GM10248 (cell line): ENCODE results near the gene DDA1.

Source experiments
- CTCF ChIA-PET: fragments of 300-600 bp; sonication (Branson Sonifier 250); formaldehyde crosslinking; extraction: SDS; loops from one replicate; lab custom pipeline; 2021; ENCODE audit warnings: antibody characterized with exemption; lab: Yijun Ruan, JAX
- POLR2A ChIA-PET: fragments of 350-650 bp; sonication (Branson Sonifier 250); formaldehyde crosslinking; extraction: SDS; loops from one replicate; lab custom pipeline; 2020; ENCODE audit warnings: antibody characterized with exemption; lab: Yijun Ruan, JAX
- DNase-seq: peaks from one replicate; pipeline ENCODE4 v3.0.0; 2012; ENCODE audit errors: extremely low spot score
- CTCF ChIP-seq: IDR thresholded peaks from 2 replicates; pipeline ENCODE4 v1.5.1; 2012; ENCODE audit warnings: mild to moderate bottlenecking, low read depth; ENCODE audit errors: extremely low read depth, missing control alignments, control extremely low read depth

DDA1 gene

GRCh38 chr19:17309198-17309964 is at the start of gene DDA1:
TSS of gene DDA1 (plus strand) at chr19:17309563. CDS start at chr19:17309655, 92 bp downstream.
- POLR2A ChIA-PET: interaction anchor here (0.6 to 1.2 kb wide), 7 partner anchors 12 to 972 kb away, joined by 3 to 6 read pairs (median 4); partner anchors contain the start of genes ANKLE1, BABAM1, BST2 and JUND
- CTCF ChIA-PET: interaction anchor here (0.6 to 1.8 kb wide), 9 partner anchors 16 to 594 kb away, joined by 3 to 5 read pairs (median 3); partner anchors contain the start of gene BABAM1
- peak; percentile 98 for DNase-seq
- TF ChIP-seq CTCF: no peak

GRCh38 chr19:17259934-17260333 is 49.4 kb upstream of the DDA1 start:
- no peak for TF ChIP-seq CTCF
- DNase-seq: no peak
- ChIA-PET POLR2A (interaction anchor here (1.1 kb wide), 1 partner anchor 1019 kb away, joined by 3 read pairs; no protein-coding TSS in a partner anchor), CTCF (interaction anchor here (0.6 to 5.2 kb wide), 27 partner anchors 9 to 206 kb away, joined by 3 to 55 read pairs (median 5); partner anchors contain the start of genes ANKLE1, CCDC194, MRPL34 and USE1)

GRCh38 chr19:17260842-17261325 is 48.5 kb upstream of the DDA1 start:
- CTCF ChIA-PET: interaction anchor here (0.6 to 5.2 kb wide), 26 partner anchors 10 to 205 kb away, joined by 3 to 55 read pairs (median 4); partner anchors contain the start of genes ANKLE1, CCDC194, MRPL34 and USE1
- TF ChIP-seq CTCF: peak; percentile 92
- peak; percentile 94 for DNase-seq
- POLR2A ChIA-PET: interaction anchor here (0.7 to 1.1 kb wide), 2 partner anchors 13 to 1018 kb away, joined by 3 to 6 read pairs; no protein-coding TSS in a partner anchor

- TF ChIP-seq CTCF: no peak
- no peak for DNase-seq
- ChIA-PET CTCF (interaction anchor here (0.6 to 5.2 kb wide), 6 partner anchors 12 to 502 kb away, joined by 3 to 55 read pairs (median 4); partner anchors contain the start of gene ANKLE1), POLR2A (interaction anchor here (0.7 kb wide), 1 partner anchor 20 kb away, joined by 4 read pairs; no protein-coding TSS in a partner anchor)
These were observed 46.8 kb upstream of the DDA1 start for GRCh38 chr19:17262557-17262956.

GRCh38 chr19:17263712-17264640 is 45.4 kb upstream of the DDA1 start:
- TF ChIP-seq CTCF: no peak
- ChIA-PET CTCF (interaction anchor here (0.7 to 5.5 kb wide), 9 partner anchors 8 to 213 kb away, joined by 3 to 46 read pairs (median 3); partner anchors contain the start of gene ANKLE1), POLR2A (no interaction called here)
- no peak for DNase-seq
